ENCODE results near the gene IQCK. TPM values are rescaled to one million over a fixed set of nuclear protein-coding genes. Genes with fewer than 3 reads are reported as not detected.

IQCK gene
- total and polyA plus RNA-seq, 12 donors: 8.2 to 35.2 (median 14.9) TPM

DNA sequence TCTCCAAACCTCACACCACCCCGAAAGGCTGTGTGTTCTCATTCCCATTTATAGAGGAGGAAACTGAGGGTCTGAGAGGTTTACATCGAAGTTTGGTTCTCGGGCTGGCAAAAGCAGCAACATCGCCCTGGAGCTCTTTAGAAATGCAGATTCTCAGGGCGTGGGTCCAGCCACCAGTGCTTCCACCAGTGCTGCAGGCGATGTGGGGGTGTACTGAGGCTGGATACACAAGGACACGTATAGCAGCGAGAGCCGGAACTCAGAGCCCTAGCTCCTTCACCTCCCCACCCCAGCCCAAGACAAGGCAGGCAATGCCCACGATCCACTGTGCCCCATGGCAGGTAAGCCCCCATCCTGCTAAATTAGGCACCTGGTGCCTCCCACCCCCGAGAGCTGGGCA, 160.7 kb downstream of the IQCK start:
- H3K27me3 ChIP-seq: no peaks in the 10 kb centered on the region
- 94 to 100% (median 95%) methylated on average over 5 to 11 of the region's 11 CpGs for WGBS, 4 donors
- DNase-seq: no peak
- H3K27ac ChIP-seq: no peak overlapping the region
- no peaks in the 10 kb centered on the region for H3K36me3 ChIP-seq (replicated peaks in 1 of 2)
- H3K4me1 ChIP-seq (replicated peaks in 1 of 2): peaks cover 0 to 7% of the 10 kb centered on the region in 2 donors
- intact Hi-C loops (cut with DNase I): no loop called here
- TF ChIP-seq, protein P1, sequence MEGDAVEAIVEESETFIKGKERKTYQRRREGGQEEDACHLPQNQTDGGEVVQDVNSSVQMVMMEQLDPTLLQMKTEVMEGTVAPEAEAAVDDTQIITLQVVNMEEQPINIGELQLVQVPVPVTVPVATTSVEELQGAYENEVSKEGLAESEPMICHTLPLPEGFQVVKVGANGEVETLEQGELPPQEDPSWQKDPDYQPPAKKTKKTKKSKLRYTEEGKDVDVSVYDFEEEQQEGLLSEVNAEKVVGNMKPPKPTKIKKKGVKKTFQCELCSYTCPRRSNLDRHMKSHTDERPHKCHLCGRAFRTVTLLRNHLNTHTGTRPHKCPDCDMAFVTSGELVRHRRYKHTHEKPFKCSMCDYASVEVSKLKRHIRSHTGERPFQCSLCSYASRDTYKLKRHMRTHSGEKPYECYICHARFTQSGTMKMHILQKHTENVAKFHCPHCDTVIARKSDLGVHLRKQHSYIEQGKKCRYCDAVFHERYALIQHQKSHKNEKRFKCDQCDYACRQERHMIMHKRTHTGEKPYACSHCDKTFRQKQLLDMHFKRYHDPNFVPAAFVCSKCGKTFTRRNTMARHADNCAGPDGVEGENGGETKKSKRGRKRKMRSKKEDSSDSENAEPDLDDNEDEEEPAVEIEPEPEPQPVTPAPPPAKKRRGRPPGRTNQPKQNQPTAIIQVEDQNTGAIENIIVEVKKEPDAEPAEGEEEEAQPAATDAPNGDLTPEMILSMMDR (IDR thresholded peaks at IDR 0.05): no peak
- TF ChIP-seq POLR2A (IDR thresholded peaks at IDR 0.05): no peak
- no peak overlapping the region for H3K4me3 ChIP-seq
- H3K9me3 ChIP-seq (replicated peaks in 1 of 3): no peaks in the 10 kb centered on the region

DNA sequence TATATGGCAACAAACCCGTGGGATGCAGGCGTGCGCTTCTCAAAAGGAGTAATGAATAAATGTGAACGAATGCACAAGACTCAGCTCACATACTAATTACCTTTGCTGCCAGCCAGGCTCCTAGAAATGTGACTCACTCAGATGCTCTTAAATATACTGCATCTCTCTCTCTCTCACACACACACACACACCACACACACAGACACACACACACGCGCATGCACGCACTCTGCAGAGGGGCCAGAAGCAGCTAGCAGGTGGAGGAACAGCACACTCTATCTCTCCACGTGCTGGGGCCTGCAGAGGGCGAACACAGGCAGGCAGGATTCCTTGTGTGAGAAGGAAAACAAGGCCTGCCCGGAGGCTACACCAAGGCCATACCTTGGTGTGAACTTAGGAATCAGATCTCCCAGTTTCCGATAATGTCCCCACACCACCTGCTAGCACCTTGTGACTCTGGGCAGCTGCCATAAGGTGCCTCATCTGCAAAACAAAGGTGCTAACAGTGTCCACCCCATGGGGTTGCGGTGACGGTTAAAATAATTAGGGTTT, 161.2 kb downstream of the IQCK start:
- WGBS, 4 donors: 64 to 73% (median 69%) methylated on average over 13 of the region's 13 CpGs
- Histone ChIP-seq H3K27ac (no peak overlapping the region), H3K4me1 (replicated peaks in 1 of 2) (peaks cover 0 to 7% of the 10 kb centered on the region in 2 donors), H3K4me3 (no peak overlapping the region), H3K27me3 (no peaks in the 10 kb centered on the region), H3K36me3 (replicated peaks in 1 of 2) (no peaks in the 10 kb centered on the region), H3K9me3 (replicated peaks in 1 of 3) (no peaks in the 10 kb centered on the region)
- DNase-seq: peak in 5 of 7 donors; percentile 8 to 62 (median 42)
- intact Hi-C loops (cut with DNase I): no loop called here
- TF ChIP-seq, protein P1 (IDR thresholded peaks at IDR 0.05): no peak
- TF ChIP-seq POLR2A (IDR thresholded peaks at IDR 0.05): no peak

DNA sequence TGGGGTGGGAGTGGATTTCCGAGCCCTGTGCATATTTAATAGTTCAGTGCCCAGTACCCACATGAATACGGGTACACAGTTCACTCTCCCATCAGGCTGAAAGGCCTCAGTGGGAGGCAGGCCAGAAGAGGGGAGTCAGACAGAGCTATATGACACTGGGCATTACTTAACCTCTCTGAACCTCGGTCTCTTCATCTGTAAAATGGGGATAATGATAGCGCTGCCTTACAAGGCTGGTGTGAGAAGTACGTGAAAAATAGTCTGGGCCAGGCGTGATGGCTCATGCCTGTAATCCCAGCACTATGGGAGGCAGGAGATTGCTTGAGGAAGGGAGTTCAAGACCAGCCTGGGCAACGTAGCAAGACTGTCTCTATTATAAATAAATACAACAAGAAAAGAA, 163.0 kb downstream of the IQCK start:
- 94 to 97% (median 96%) methylated on average over 7 of the region's 7 CpGs for WGBS, 4 donors
- H3K4me1 ChIP-seq (replicated peaks in 1 of 2): peaks cover 5 to 18% of the 10 kb centered on the region in 2 donors
- H3K27me3 ChIP-seq: no peaks in the 10 kb centered on the region
- intact Hi-C loops (cut with DNase I): loop anchor here in 1 of 2 donors (5.0 kb wide), 1 partner anchor 164 kb away; the partner anchor contains the start of genes IQCK and KNOP1
- no peak for DNase-seq
- H3K36me3 ChIP-seq (replicated peaks in 1 of 2): no peaks in the 10 kb centered on the region
- no peak overlapping the region for H3K4me3 ChIP-seq
- no peak overlapping the region for H3K27ac ChIP-seq
- TF ChIP-seq, protein P1 (IDR thresholded peaks at IDR 0.05): no peak
- no peak for TF ChIP-seq POLR2A (IDR thresholded peaks at IDR 0.05)
- H3K9me3 ChIP-seq (replicated peaks in 1 of 3): no peaks in the 10 kb centered on the region

DNA sequence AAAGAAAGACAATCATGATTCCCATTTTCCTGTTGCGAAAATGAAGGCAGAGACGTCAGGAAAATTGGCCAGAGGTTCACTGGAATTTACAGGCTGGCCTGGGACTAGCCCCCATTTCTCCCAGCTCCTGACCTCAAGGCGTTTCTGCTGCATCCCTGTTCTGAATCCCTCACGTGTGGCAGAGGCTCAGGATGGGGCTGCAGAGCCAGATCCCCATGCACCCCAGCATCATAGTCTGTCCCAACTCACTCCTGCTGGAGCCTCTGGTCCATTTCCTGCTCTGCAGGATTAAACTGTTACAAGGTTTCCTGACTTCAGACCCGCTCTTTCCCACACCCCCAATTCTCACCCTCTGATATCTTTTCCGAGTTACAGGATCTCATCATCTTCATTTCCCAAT, 163.7 kb downstream of the IQCK start:
- peaks cover 5 to 19% of the 10 kb centered on the region in 2 donors for H3K4me1 ChIP-seq (replicated peaks in 1 of 2)
- no peak overlapping the region for H3K4me3 ChIP-seq
- DNase-seq: no peak
- no peaks in the 10 kb centered on the region for H3K9me3 ChIP-seq (replicated peaks in 1 of 3)
- H3K27me3 ChIP-seq: no peaks in the 10 kb centered on the region
- intact Hi-C loops (cut with DNase I): loop anchor here in 1 of 2 donors (5.0 kb wide), 1 partner anchor 164 kb away; the partner anchor contains the start of genes IQCK and KNOP1
- 65 to 79% (median 68%) methylated on average over 6 of the region's 6 CpGs for WGBS, 4 donors
- no peak overlapping the region for H3K27ac ChIP-seq
- no peak for TF ChIP-seq POLR2A (IDR thresholded peaks at IDR 0.05)
- TF ChIP-seq, protein P1 (IDR thresholded peaks at IDR 0.05): no peak
- H3K36me3 ChIP-seq (replicated peaks in 1 of 2): no peaks in the 10 kb centered on the region
